ENCODE results near the gene RNFT2.

The RNFT2 gene, protein sequence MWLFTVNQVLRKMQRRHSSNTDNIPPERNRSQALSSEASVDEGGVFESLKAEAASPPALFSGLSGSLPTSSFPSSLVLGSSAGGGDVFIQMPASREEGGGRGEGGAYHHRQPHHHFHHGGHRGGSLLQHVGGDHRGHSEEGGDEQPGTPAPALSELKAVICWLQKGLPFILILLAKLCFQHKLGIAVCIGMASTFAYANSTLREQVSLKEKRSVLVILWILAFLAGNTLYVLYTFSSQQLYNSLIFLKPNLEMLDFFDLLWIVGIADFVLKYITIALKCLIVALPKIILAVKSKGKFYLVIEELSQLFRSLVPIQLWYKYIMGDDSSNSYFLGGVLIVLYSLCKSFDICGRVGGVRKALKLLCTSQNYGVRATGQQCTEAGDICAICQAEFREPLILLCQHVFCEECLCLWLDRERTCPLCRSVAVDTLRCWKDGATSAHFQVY

DNA sequence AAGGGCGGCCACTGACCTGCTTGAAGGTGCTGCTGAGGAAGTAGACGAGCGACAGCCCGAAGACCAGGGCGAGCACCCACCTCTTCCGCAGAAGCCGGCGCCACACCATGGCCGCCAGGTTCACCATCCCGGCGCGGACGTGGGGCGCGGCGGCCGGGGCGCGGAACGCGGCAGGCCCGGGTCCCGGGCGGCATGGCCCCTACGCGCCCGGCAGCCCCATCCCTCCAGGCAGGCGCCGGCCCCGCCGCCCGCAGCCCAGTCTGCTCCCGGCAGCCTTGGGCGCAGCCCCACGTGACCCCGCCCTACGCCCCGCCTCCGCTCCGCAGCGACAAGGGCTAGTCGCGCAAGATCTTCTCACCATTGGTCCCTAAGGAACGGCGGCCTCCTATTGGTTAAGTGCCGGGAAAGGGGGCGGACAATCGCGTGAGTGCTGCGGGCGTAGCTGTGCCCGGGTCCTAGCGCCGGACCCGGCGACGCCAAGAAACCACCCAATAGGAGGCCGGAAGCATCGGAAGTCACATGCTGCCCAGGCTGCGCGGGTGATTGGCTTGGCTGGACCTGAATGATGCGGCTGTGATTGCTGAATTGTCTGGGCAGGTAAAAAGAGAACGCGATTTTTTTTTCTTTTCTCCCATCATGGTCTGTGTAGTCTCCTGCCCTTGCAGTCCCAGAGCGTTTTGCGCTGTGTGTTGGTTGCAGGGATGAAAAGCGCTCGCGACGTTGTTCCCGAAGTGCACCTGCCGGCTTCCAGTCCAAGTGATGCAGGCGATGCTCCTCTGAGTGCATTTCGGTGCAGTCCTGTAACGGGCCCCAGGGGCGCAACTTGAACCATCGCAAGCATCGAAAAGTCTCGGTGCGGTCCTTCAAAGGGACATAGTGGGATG, at the start of gene RNFT2, which contains the start of gene SPRING1:
RNFT2 (plus strand) TSS at position 542 of the 884 bp plus-strand sequence. CDS start 2,183 bp downstream, outside the sequence.
SPRING1 (minus strand) TSS at position 296 of the 884 bp plus-strand sequence; CDS start at position 127, 169 bp downstream.
- DNase-seq = peak; percentile 98 to 100 (median 100)
- intact Hi-C loops (cut with DNase I) = loop anchor here (5.0 kb wide), 1 partner anchor 79 kb away; no protein-coding TSS in a partner anchor

DNA sequence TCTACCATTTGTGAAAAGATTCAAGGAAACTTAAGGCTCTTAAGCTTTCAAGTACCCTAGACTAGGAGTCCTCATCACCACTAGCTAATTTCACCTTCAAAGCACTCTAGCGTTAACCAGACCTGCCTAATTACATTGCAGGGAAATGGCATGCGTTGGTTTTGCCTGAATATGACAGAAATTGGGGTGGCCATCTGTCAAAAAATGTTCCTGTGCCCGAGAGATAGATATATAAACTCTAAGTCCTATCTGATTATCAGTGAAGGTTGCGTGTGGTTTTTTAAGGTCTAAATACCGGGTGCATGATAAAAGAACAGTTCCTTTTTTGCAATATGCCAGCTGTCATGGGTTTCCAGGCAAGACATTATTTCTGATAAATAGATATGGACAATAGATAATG, 48.6 kb upstream of the RNFT2 start:
- intact Hi-C loops (cut with DNase I) = no loop called here
- DNase-seq = no peak

DNA sequence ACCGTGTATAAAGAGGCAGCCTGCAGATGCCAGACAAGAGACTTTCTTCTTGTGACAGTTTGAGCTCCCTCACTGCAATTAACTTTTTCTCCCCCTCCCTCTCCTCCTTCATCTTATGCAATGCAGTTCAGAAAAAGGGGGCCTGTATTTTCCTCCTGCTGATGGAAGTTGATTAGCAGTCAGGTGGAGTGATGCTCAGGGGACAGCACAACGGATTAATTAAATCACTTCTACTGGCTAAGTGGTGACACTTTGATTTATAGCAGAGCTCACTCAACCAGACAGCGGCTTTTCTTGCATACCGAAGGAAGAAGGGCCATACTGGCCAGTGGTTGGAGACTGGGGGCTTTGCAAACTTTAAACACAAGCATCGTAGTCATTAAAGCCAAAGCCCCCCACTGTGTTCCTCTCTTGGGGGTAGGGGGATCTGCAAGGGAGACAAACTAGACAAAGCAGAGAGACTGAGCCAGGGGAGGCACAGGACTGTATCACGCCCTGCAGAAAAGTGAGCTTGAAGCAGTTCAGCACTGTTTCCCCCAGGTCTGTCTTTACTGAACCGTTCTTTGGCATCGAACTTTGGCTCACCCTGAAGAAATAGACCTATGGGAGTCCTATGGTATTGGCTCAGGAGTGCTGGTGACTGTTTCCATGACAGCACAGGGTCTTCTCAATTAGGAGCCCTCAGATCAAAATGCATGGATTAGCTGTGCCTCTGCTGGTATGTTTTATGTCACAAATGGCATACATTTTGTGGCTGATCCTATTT, 48.0 kb upstream of the RNFT2 start:
- intact Hi-C loops (cut with DNase I) = no loop called here
- DNase-seq = no peak

DNA sequence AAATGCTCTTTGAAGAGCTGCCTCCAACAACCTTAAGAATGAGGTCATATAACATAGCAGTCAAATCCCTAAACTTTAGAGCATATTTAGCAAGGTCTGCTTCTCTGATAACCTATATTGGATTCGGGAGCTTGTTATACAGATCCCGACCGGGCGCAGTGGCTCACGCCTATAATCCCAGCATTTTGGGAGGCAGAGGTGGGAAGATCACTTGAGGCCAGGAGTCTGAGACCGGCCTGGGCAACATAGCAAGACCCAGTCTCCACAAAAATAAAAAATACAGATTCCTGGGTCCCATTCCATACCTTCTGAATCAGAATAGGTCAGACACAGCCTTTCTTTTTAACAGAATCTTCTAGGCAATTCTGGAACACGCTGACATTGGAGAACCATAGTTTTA, 46.9 kb upstream of the RNFT2 start:
- no peak for DNase-seq
- intact Hi-C loops (cut with DNase I) = no loop called here

DNA sequence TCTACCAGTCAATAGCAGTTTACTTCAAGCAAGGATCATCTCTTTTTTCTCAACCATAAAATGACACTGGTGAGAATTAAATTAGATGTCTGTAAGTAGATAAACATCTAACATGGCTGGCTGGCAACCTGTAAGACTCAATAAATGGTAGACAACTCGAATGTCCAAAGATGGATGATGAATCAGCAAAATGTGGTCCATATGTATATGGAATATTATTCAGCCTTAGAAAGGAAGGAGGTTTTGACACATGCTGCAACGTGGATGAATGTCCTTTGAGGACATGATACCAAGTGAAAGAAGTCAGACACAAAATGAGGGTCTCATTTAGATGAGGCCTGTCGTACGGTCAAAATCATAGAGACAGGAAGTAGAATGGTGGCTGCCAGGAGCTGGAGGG, 46.5 kb upstream of the RNFT2 start:
- no peak for DNase-seq
- intact Hi-C loops (cut with DNase I) = no loop called here

DNA sequence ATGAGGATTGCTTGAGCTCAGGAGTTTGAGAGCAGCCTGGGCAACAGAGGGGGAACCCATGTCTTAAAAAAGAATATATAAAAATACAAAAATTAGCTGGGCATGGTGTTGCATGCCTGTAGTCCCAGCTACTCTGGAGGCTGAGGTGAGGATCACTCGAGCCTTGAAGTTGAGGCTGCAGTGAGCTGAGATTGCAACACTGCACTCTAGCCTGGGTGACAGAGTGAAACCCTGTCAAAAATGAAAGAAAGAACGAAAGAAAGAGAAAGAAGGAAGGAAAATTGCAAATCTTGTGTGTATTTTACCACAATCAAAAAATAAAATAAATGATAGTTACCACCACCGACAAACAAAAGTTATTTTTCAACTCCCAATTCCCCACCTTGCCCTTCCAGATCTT, 45.5 kb upstream of the RNFT2 start:
- intact Hi-C loops (cut with DNase I) = no loop called here
- DNase-seq = no peak

DNA sequence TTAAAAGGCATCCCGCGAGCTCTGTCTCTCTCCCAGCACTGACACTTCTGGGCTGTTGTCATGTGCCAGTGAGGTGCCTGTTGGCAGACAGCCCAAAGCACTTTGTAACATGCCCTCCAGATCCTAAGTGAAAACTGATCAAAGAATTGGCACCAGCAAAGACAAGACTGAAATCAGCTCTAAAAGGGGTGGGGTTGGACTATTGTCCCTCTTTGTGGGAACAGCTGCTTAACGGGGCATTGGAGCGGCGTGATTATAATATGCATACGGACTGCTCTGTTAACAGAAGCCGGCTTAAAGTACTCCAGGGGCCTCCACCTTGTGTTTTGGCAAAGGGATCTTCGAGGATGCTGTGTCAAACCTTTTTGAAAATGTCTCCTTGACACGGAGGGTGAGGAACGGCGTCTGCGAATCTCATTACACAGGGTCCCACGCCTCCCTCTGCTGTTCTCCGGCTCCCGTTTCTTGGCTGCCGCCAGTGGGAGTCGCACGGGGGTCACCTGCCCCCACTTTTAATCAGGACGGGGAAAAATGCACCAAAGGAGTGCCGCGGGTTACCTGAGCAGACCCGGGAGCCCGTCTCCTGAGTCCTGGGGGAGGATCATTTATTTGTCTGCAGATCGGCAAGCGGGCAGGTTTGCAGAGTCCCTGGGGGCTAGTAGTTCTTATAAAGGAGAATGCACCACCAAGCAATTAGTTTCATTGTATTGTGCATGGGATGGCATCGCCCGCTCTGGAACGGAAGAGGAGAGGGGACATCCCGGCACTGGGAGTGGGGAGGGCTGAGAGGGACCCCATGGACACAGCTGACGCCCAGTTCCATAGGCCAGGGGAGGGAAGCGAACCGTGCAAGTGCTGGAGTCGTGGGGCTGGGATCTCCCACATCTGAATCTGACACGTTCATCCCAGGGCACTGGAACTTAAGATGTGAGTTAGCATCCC, 44.6 kb upstream of the RNFT2 start:
- DNase-seq = peak in 16 of 42 donors; percentile 17 to 55 (median 32)
- intact Hi-C loops (cut with DNase I) = no loop called here

DNA sequence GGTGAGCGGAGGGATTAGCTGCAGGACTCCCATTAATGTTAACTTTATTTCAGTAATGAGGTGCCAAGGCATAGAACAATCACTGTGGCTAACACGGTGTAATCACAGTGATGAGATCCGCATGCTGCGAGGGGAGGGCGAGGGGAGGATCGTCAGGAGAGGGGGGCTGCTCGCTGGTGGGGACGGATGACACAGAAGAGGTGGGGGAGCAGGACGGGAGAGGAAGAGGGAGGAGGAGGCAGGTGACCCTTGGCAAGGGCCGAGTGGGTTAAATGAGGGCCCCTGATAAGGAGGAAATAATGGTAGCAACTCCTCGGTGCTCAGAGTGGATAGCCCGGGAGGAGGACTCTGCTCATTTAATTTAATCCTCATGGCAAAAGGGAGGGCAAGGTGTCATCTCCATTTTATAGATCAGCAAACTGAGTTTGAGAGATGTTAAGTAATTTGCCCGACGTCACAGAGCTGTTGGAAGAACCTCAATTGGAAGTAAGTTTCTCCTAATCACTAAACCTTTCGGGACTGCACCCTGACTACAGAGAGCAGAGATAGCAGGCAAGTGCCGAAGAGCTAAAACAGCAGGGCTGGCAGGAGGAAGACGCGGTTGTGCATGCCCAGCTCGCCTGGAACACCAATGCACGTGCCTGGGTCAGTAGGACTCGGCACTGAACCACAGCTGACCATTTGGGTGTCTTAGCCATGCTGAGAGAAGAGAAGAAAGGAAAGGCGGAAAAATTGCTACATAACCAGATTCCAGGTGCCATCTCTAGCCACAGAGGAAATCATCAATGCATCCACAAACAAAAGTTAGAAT, 43.3 kb upstream of the RNFT2 start:
- DNase-seq = no peak
- intact Hi-C loops (cut with DNase I) = no loop called here

DNA sequence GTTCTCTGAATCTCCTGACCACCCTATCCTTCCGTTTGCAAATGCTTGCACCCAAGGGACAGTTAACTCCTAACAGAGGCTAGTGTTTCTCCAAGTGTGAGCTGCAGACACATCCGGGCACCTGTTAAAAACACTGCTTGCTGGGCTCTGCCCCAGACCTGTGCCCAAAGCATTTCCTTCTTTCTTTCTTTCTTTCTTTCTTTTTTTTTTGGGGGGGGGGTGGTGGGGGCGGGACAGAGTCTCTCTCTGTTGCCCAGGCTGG, 42.7 kb upstream of the RNFT2 start:
- intact Hi-C loops (cut with DNase I) = no loop called here
- DNase-seq = no peak

DNA sequence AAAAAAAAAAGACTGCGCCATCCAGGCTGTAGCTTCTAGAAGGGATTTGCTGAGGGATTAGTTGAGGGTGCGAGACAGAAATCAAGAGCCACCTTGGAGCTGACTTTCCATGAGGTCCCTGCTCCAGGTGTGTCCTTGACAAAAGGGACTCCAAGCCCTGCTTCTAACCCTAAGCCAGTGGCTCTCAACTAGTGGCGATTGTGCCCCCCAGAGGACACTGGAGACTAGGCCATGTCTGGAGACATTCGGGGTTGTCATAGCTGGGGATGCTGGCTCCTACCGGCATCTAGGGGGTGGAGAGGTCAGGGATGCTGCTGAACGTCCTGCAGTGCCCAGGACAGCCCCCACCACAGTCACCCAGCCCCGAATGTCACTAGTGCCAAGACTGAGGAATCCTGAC, 40.8 kb upstream of the RNFT2 start:
- peak in 12 of 42 donors; percentile 14 to 61 (median 32) for DNase-seq
- intact Hi-C loops (cut with DNase I) = no loop called here

DNA sequence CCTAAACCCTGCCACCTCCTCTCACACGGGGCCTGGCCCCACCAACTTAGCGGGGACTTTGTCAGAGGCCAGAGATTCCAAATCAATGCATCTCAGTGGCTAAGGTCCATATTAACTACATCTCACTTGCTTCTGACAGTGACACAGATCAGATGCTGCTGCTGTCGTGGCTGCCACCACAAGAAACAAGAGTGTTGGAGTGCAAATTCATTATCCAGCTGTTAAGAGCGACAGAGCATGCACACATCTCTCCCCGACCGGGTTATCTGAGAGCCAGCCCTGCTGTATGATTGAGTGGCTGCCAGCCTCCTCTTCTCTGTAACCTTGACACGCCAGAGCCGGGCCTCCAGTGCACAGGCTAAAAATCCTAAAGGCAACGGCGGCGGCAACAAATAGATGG, 40.4 kb upstream of the RNFT2 start:
- intact Hi-C loops (cut with DNase I) = no loop called here
- no peak for DNase-seq

DNA sequence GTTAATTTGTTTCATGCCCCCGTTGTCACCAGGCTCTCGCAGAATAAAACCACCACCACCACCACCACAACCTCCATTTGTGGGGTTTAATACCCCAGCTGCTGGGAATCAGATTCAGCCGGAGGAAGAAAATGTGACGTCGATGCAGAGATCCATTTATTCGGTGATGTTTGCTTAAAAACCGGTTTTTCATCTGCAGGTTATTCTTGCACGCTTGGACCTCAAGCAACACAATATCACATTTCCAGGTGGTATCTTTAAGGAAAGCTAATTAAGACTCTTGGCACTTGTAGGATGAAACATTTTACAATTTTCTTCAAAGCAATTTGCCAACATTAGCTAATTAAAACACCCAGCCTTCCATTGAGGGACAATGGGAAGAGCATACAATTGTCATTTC, 40.0 kb upstream of the RNFT2 start:
- DNase-seq = no peak
- intact Hi-C loops (cut with DNase I) = no loop called here

DNA sequence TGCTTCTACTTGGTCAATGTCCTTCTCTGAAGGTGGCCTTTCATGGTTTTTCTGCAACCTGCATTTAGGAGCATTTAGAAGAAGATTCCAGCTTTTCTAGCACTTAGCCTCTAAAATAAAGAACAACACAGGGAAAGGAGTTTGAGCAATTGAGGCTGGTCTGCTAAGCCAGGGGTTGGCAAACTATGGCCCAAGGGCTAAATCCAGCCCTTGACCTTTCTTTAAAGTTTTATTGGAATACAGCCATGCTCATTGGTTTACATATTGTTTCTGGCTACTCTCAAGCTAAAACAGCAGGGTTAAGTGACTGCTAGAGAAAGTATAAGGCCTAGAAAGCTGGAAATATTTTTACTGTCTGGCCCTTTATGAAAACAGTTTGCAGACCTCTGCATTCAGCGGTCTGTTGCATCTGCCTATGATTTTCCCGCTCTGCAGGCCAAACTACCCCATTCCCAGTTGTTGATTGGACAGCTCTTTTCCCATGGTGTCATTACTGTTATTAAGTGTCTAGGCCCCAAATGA, 39.5 kb upstream of the RNFT2 start:
- intact Hi-C loops (cut with DNase I) = no loop called here
- DNase-seq = no peak

DNA sequence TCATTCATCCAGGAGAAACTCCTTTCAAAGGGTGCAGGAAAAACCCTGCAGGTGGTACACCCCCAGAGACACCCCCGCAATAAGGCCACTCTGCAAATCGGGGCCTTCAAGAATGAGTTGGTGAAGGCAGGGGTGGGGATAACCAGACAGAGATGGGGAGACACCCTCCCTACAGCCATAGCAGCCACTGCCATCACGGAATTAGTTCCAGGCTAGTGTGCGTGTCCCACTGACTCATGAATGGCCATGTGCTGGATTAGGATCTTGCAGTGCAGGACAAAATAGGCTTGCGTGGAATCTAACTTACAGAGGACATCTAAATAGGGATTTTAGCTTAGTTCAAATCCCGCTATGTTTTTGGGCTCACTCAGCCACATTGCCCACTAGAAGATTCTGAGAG, 38.0 kb upstream of the RNFT2 start:
- DNase-seq = no peak
- intact Hi-C loops (cut with DNase I) = loop anchor here (10.0 kb wide), 2 partner anchors 425 to 695 kb away; partner anchors contain the start of gene MED13L

DNA sequence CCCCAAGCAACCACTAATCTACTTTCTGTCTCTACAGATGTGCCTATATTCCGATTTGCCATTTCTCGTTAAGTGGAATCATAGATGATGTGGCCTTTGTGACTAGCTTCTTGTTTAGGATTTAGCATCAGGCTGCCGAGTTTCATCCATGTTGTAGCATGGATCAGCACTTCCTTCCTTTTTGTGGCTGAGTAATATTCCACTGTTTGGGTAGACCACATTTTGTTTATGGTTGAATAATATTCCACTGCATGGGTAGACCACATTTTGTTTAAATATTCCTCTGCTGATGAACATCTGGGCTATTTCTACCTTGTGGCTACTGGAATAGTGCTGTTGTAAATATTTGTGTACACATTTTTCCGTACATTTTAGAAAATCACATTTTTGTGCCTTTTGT, 36.7 kb upstream of the RNFT2 start:
- intact Hi-C loops (cut with DNase I) = loop anchor here (10.0 kb wide), 2 partner anchors 427 to 697 kb away; partner anchors contain the start of gene MED13L
- DNase-seq = no peak

DNA sequence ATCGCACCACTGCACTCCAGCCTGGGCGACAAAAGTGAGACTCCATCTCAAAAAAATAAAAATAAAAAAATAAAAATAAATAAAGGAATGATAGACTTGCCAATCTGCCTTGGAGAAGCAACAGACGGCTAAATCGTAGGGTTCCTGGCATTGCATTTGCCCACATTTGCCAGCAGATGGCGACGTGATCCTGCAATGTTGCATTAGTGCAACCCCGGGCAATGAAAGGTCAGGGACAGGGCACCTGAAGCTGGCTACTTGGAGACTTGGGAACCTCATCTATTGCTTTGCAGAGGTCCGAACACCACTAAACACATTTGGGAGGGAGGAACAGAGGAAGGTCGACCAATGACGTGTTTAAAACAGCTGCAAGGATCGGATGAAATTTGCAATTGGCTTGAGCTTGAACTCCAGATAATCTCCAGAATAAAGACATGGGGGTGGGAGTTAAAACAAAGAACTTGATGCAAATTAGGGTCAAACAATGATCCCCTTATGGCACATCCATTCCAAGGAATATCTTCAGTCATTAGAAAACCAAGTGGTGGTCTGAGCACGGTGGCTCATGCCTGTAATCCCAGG, 34.8 kb upstream of the RNFT2 start:
- peak; percentile 37 to 92 (median 82) for DNase-seq
- intact Hi-C loops (cut with DNase I) = loop anchor here (10.0 kb wide), 2 partner anchors 429 to 699 kb away; partner anchors contain the start of gene MED13L

DNA sequence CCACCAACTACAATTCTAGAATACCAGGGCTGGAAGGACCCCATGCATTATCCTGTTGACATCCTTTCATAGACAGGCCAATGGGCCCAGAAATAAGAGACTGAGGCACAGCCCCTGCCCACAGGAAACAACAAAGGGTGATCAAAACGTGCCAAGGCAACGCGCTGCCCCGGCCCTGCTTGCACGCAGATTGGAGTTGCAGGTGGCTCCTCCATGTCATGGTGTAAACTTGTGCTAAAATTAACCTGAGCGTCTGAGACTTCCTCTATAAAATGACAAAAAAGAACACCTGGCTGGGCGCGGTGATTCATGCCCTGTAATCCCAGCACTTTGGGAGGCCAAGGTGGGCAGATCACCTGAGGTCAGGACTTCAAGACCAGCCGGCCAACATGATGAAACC, 30.4 kb upstream of the RNFT2 start:
- DNase-seq = no peak
- intact Hi-C loops (cut with DNase I) = loop anchor here (10.0 kb wide), 2 partner anchors 433 to 703 kb away; partner anchors contain the start of gene MED13L
